GM12891 (cell line): ENCODE results near the gene KRT86.
A peak's percentile ranks its signal among the peaks of the same experiment; 100 is the strongest.

Experiments used
- DNase-seq: peaks from one replicate; pipeline ENCODE4 v3.0.0; 2011; ENCODE audit warnings: low spot score; ENCODE audit not compliant: insufficient read length
- FAIRE-seq: peaks from 2 replicates; lab custom pipeline; 2011; peaks lifted over from hg19 to GRCh38; lab: Jason Lieb, UNC
- PAX5 ChIP-seq: IDR thresholded peaks from 2 replicates; pipeline ENCODE4 v1.6.1; 2011; ENCODE audit warnings: low read length, moderate library complexity, mild to moderate bottlenecking; ENCODE audit not compliant: insufficient read depth, severe bottlenecking
- POLR2A ChIP-seq: IDR thresholded peaks from 2 replicates; pipeline ENCODE4 v1.6.1; 2011; ENCODE audit warnings: low read depth, low read length, control low read depth
- POLR2AphosphoS5 ChIP-seq: IDR thresholded peaks from 2 replicates; pipeline ENCODE4 v1.6.1; 2011; ENCODE audit warnings: low read depth, low read length, control low read depth
- POU2F2 ChIP-seq: IDR thresholded peaks from 2 replicates; pipeline ENCODE4 v1.6.1; 2011; ENCODE audit warnings: low read depth, mild to moderate bottlenecking, control low read depth, low read length, moderate library complexity
- SPI1 ChIP-seq: IDR thresholded peaks from 2 replicates; pipeline ENCODE4 v1.6.1; 2011; ENCODE audit warnings: low read depth, low read length, control low read depth
- TAF1 ChIP-seq: IDR thresholded peaks from 2 replicates; pipeline ENCODE4 v1.6.1; 2011; ENCODE audit warnings: low read depth, low read length, control low read depth

The KRT86 gene

GRCh38 chr12:52268212-52268611, 6.2 kb upstream of the KRT86 start:
- no peak for TF ChIP-seq POLR2A
- TF ChIP-seq PAX5, result no peak
- no peak for DNase-seq
- FAIRE-seq, result no peak

GRCh38 chr12:52270541-52271070, 3.8 kb upstream of the KRT86 start:
- FAIRE-seq (no peak), DNase-seq (no peak)
- TF ChIP-seq PAX5 (no peak), TAF1 (no peak)

GRCh38 chr12:52271158-52271557, 3.3 kb upstream of the KRT86 start:
- FAIRE-seq (no peak), DNase-seq (no peak)
- TF ChIP-seq POU2F2 (no peak), SPI1 (no peak), POLR2AphosphoS5 (no peak)

- DNase-seq (no peak), FAIRE-seq (no peak)
- TF ChIP-seq PAX5 (no peak), POLR2AphosphoS5 (no peak)
These were observed 1.2 kb downstream of the KRT86 start for GRCh38 chr12:52275686-52276085.

- no peak for FAIRE-seq
- TF ChIP-seq POLR2A (no peak), POU2F2 (no peak), PAX5 (no peak), SPI1 (no peak), TAF1 (no peak), POLR2AphosphoS5 (no peak)
- no peak for DNase-seq
These were observed 3.2 kb downstream of the KRT86 start for GRCh38 chr12:52277486-52278245.

GRCh38 chr12:52278575-52279421, 4.4 kb downstream of the KRT86 start:
- FAIRE-seq, result peak; percentile 69
- DNase-seq, result peak; percentile 89
- TF ChIP-seq POLR2AphosphoS5 (no peak), TAF1 (no peak), POU2F2 (no peak), POLR2A (no peak), PAX5 (no peak), SPI1 (no peak)

GRCh38 chr12:52279422-52280318, 5.2 kb downstream of the KRT86 start:
- FAIRE-seq, result no peak

GRCh38 chr12:52280319-52280795, 5.9 kb downstream of the KRT86 start:
- TF ChIP-seq PAX5 (no peak), POU2F2 (no peak), POLR2AphosphoS5 (no peak), TAF1 (no peak), POLR2A (no peak), SPI1 (no peak)
- DNase-seq, result no peak
- FAIRE-seq, result no peak

More at GRCh38 chr12:52279422-52280318, 5.2 kb downstream of the KRT86 start:
- DNase-seq, result no peak
- TF ChIP-seq POLR2A (no peak), POLR2AphosphoS5 (no peak), TAF1 (no peak), PAX5 (no peak), SPI1 (no peak), POU2F2 (no peak)

- no peak for DNase-seq
- no peak for FAIRE-seq
- TF ChIP-seq POLR2A, result no peak
- TF ChIP-seq SPI1, result no peak
- no peak for TF ChIP-seq POU2F2
- TF ChIP-seq POLR2AphosphoS5, result no peak
- TF ChIP-seq TAF1, result no peak
- TF ChIP-seq PAX5, result no peak
These were observed 6.5 kb downstream of the KRT86 start for GRCh38 chr12:52280796-52281560.
